Measurements from ENCODE around the gene ING4. TPM values are rescaled to one million over a fixed set of nuclear protein-coding genes. Genes with fewer than 3 reads are reported as not detected.

Gene ING4
- total RNA-seq, 4 donors from 2014 or later: 45.1 to 58.3 (median 49.9) TPM

GRCh38 chr12:6697584-6698351 is 34.8 kb upstream of the ING4 start:
- DNase-seq (ENCODE audit: extremely low spot score): no peak
- intact Hi-C loops (cut with DNase I): no loop called here
- Histone ChIP-seq H3K27me3 (peaks cover 4 to 82% (median 38%) of the 10 kb centered on the region in 4 donors), H3K4me3 (no peak overlapping the region), H3K27ac (replicated peaks in 1 of 4) (no peak overlapping the region), H3K36me3 (no peaks in the 10 kb centered on the region), H3K9me3 (no peaks in the 10 kb centered on the region), H3K4me1 (peaks cover 13 to 21% (median 18%) of the 10 kb centered on the region in 4 donors)
- 76% methylated on average over 17 of the region's 17 CpGs for WGBS
- TF ChIP-seq CTCF (IDR thresholded peaks at IDR 0.05): peak in 1 of 3 experiments; percentile 14
- no peak for TF ChIP-seq POLR2AphosphoS5 (IDR thresholded peaks at IDR 0.05)
- TF ChIP-seq EP300 (IDR thresholded peaks at IDR 0.05): no peak

- WGBS: 84% methylated on average over 10 of the region's 17 CpGs
- Histone ChIP-seq H3K27me3 (peaks cover 4 to 74% (median 36%) of the 10 kb centered on the region in 4 donors), H3K27ac (replicated peaks in 1 of 4) (no peak overlapping the region), H3K4me3 (no peak overlapping the region), H3K9me3 (no peaks in the 10 kb centered on the region), H3K4me1 (peaks cover 13 to 21% (median 18%) of the 10 kb centered on the region in 4 donors), H3K36me3 (no peaks in the 10 kb centered on the region)
- no peak for DNase-seq (ENCODE audit: extremely low spot score)
- no peak for TF ChIP-seq CTCF (IDR thresholded peaks at IDR 0.05)
- no peak for TF ChIP-seq POLR2AphosphoS5 (IDR thresholded peaks at IDR 0.05)
- TF ChIP-seq POLR2A (IDR thresholded peaks at IDR 0.05; ENCODE audit: low read depth): no peak
- TF ChIP-seq EP300 (IDR thresholded peaks at IDR 0.05): no peak
- intact Hi-C loops (cut with DNase I): no loop called here
Observed at GRCh38 chr12:6696690-6697583, 34.0 kb upstream of the ING4 start.

GRCh38 chr12:6695313-6696045 is 32.6 kb upstream of the ING4 start:
- peaks cover 13 to 17% (median 15%) of the 10 kb centered on the region in 4 donors for H3K4me1 ChIP-seq
- intact Hi-C loops (cut with DNase I): no loop called here
- no peak overlapping the region for H3K4me3 ChIP-seq
- WGBS: 73% methylated on average over 6 of the region's 11 CpGs
- no peak for TF ChIP-seq EP300 (IDR thresholded peaks at IDR 0.05)
- TF ChIP-seq POLR2AphosphoS5 (IDR thresholded peaks at IDR 0.05): no peak
- TF ChIP-seq POLR2A (IDR thresholded peaks at IDR 0.05; ENCODE audit: low read depth): no peak
- no peak for TF ChIP-seq CTCF (IDR thresholded peaks at IDR 0.05)
- DNase-seq (ENCODE audit: extremely low spot score): no peak
- H3K27me3 ChIP-seq: peaks cover 4 to 59% (median 25%) of the 10 kb centered on the region in 4 donors
- H3K36me3 ChIP-seq: no peaks in the 10 kb centered on the region
- no peak overlapping the region for H3K27ac ChIP-seq (replicated peaks in 1 of 4)
- H3K9me3 ChIP-seq: no peaks in the 10 kb centered on the region

GRCh38 chr12:6694701-6695100 is 31.8 kb upstream of the ING4 start:
- H3K36me3 ChIP-seq: no peaks in the 10 kb centered on the region
- H3K9me3 ChIP-seq: no peaks in the 10 kb centered on the region
- peaks cover 13 to 16% (median 15%) of the 10 kb centered on the region in 4 donors for H3K4me1 ChIP-seq
- no peak for DNase-seq (ENCODE audit: extremely low spot score)
- H3K27me3 ChIP-seq: peaks cover 0 to 51% (median 17%) of the 10 kb centered on the region in 4 donors
- H3K4me3 ChIP-seq: no peak overlapping the region
- intact Hi-C loops (cut with DNase I): no loop called here
- 82% methylated on average over 9 of the region's 9 CpGs for WGBS
- no peak overlapping the region for H3K27ac ChIP-seq (replicated peaks in 1 of 4)
- TF ChIP-seq POLR2A (IDR thresholded peaks at IDR 0.05; ENCODE audit: low read depth) (no peak), POLR2AphosphoS5 (IDR thresholded peaks at IDR 0.05) (no peak), EP300 (IDR thresholded peaks at IDR 0.05) (no peak)

All from esophagus muscularis mucosa (tissue), 4 donors.